KMS-11 (cell line): Measurements from ENCODE around the gene STN1.

Experiments used
- H2AFZ ChIP-seq: fragments of 200-600 bp; sonication (generic); 2 replicates; pipeline ENCODE4 v1.6.1; 2016; ENCODE audit warnings: antibody characterized with exemption, mixed run types, low read depth
- H3K27ac ChIP-seq: fragments of 200-600 bp; sonication (generic); 2 replicates; pipeline ENCODE4 v1.6.1; 2016; ENCODE audit warnings: mild to moderate bottlenecking, mixed run types
- H3K27me3 ChIP-seq: fragments of 200-600 bp; sonication (generic); 2 replicates; pipeline ENCODE4 v1.6.1; 2017; ENCODE audit warnings: mild to moderate bottlenecking, low read depth, mixed run types, moderate library complexity; ENCODE audit not compliant: insufficient read depth
- H3K36me3 ChIP-seq: fragments of 200-600 bp; sonication (generic); 2 replicates; pipeline ENCODE4 v1.6.1; 2017; ENCODE audit warnings: mild to moderate bottlenecking, mixed run types; ENCODE audit not compliant: insufficient read depth
- H3K4me1 ChIP-seq: fragments of 200-600 bp; sonication (generic); 2 replicates; pipeline ENCODE4 v1.6.1; 2016; ENCODE audit warnings: mild to moderate bottlenecking, low read depth, mixed run types; ENCODE audit not compliant: poor library complexity, severe bottlenecking
- H3K4me2 ChIP-seq: fragments of 200-600 bp; sonication (generic); 2 replicates; pipeline ENCODE4 v1.7.0; 2016; ENCODE audit warnings: mild to moderate bottlenecking, mixed run types
- H3K4me3 ChIP-seq: fragments of 200-600 bp; sonication (generic); IDR thresholded peaks from 2 replicates; pipeline ENCODE4 v1.6.1; 2017; ENCODE audit warnings: low read depth, low read length, mixed read lengths; ENCODE audit not compliant: insufficient read depth
- H3K79me2 ChIP-seq: fragments of 200-600 bp; sonication (generic); 2 replicates; pipeline ENCODE4 v1.6.1; 2016; ENCODE audit warnings: low read depth, mixed run types; ENCODE audit not compliant: insufficient read depth
- H3K9ac ChIP-seq: fragments of 200-600 bp; sonication (generic); 2 replicates; pipeline ENCODE4 v1.6.1; 2016; ENCODE audit warnings: mild to moderate bottlenecking, mixed run types
- H4K20me1 ChIP-seq: fragments of 200-600 bp; sonication (generic); 2 replicates; pipeline ENCODE4 v1.6.1; 2016; ENCODE audit warnings: mild to moderate bottlenecking, mixed run types; ENCODE audit not compliant: insufficient read depth
- TF ChIP-seq, protein P1 (sequence below): fragments of 200-600 bp; sonication (generic); conservative IDR thresholded peaks from 2 replicates; pipeline ENCODE4 v1.6.1; 2017; ENCODE audit warnings: low read depth, mild to moderate bottlenecking, antibody characterized with exemption, low read length, moderate library complexity, mixed read lengths

Gene STN1

DNA sequence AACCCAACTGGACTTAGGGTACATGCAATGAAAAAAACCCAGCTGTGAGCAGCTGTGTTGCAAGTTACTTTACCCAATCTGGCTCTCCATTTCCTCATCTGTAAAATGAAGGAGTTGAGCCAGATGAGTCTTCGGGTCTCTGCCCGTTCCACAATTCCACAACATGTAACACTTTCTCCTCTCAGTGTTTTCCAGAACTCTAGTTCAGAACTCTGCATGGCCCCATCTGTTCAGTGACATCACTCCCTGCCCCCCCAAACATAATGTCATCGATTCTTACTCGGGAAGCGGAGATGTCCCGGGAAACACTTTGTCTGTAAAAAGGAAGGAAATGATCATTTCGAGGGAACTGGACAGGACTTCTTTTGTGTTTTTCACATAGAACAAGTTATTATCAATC is 65.1 kb downstream of the STN1 start:
- H3K27me3 ChIP-seq: peaks cover 3% of the 10 kb centered on the region
- H3K36me3 ChIP-seq: no peaks in the 10 kb centered on the region
- H3K9ac ChIP-seq: no peak overlapping the region

DNA sequence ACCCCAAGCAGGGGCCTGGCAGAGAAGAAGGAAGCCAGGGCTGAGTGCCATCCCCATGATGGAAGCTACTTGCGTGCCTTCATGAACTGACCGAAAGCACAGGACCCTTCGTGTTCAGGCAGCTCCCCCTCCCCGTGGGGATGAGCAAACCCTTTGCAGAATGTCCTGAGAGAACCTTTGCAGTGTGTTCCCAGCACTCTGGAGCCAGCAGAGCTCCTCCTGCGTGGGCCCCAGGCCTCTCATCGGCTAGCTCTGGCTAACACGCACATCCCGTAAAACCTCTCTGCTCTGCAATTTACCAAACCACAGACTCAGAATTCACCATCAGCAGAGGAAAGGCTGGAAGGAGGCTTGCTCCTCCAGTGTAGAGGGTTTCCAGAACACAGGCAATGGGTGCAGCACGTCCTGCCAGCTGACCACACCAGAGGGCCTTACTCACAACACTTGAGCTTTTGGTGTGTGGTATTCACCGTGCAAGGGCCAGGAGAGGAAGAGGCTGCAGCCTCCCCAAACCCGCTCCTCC is 65.7 kb downstream of the STN1 start:
- Histone ChIP-seq H3K27me3 (peaks cover 3% of the 10 kb centered on the region), H4K20me1 (no peaks in the 10 kb centered on the region), H3K79me2 (no peaks in the 10 kb centered on the region), H3K9ac (no peak overlapping the region), H3K4me3 (no peak overlapping the region), H3K36me3 (no peaks in the 10 kb centered on the region), H3K27ac (no peak overlapping the region), H3K4me2 (no peak overlapping the region), H2AFZ (no peak overlapping the region), H3K4me1 (no peaks in the 10 kb centered on the region)
- TF ChIP-seq, protein P1, sequence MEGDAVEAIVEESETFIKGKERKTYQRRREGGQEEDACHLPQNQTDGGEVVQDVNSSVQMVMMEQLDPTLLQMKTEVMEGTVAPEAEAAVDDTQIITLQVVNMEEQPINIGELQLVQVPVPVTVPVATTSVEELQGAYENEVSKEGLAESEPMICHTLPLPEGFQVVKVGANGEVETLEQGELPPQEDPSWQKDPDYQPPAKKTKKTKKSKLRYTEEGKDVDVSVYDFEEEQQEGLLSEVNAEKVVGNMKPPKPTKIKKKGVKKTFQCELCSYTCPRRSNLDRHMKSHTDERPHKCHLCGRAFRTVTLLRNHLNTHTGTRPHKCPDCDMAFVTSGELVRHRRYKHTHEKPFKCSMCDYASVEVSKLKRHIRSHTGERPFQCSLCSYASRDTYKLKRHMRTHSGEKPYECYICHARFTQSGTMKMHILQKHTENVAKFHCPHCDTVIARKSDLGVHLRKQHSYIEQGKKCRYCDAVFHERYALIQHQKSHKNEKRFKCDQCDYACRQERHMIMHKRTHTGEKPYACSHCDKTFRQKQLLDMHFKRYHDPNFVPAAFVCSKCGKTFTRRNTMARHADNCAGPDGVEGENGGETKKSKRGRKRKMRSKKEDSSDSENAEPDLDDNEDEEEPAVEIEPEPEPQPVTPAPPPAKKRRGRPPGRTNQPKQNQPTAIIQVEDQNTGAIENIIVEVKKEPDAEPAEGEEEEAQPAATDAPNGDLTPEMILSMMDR: no peak

More for the DNA sequence above, 65.1 kb downstream of the STN1 start:
- no peak overlapping the region for H2AFZ ChIP-seq
- H3K4me1 ChIP-seq: no peaks in the 10 kb centered on the region
- H3K27ac ChIP-seq: no peak overlapping the region
- H3K79me2 ChIP-seq: no peaks in the 10 kb centered on the region
- no peak overlapping the region for H3K4me2 ChIP-seq
- H4K20me1 ChIP-seq: no peaks in the 10 kb centered on the region
- TF ChIP-seq, protein P1: no peak
- no peak overlapping the region for H3K4me3 ChIP-seq

GRCh38 chr10:103851261-103851660 is 66.7 kb downstream of the STN1 start:
- TF ChIP-seq, protein P1: no peak
- Histone ChIP-seq H2AFZ (no peak overlapping the region), H3K27me3 (peaks cover 3% of the 10 kb centered on the region), H3K79me2 (no peaks in the 10 kb centered on the region), H3K4me3 (no peak overlapping the region), H3K4me2 (no peak overlapping the region), H4K20me1 (no peaks in the 10 kb centered on the region), H3K27ac (no peak overlapping the region), H3K36me3 (no peaks in the 10 kb centered on the region), H3K4me1 (no peaks in the 10 kb centered on the region), H3K9ac (no peak overlapping the region)

- no peak overlapping the region for H2AFZ ChIP-seq
- no peak overlapping the region for H3K27ac ChIP-seq
- H3K4me1 ChIP-seq: no peaks in the 10 kb centered on the region
- TF ChIP-seq, protein P1: no peak
- no peaks in the 10 kb centered on the region for H3K36me3 ChIP-seq
- no peak overlapping the region for H3K4me2 ChIP-seq
- H3K79me2 ChIP-seq: no peaks in the 10 kb centered on the region
- H3K27me3 ChIP-seq: peaks cover 3% of the 10 kb centered on the region
- no peaks in the 10 kb centered on the region for H4K20me1 ChIP-seq
- H3K9ac ChIP-seq: no peak overlapping the region
- no peak overlapping the region for H3K4me3 ChIP-seq
These were observed 67.5 kb downstream of the STN1 start for GRCh38 chr10:103850572-103850895.
